Esophagus mucosa (tissue), 1 donor: Measurements from ENCODE around the gene AEBP1. TPM values are rescaled to one million over a fixed set of nuclear protein-coding genes. Genes with fewer than 3 reads are reported as not detected.
"Not testable (repeated sequence)": the region's sequence is repeated elsewhere in the genome, so short reads cannot be mapped to it uniquely, and the experiment has no call there.

Source experiments
- ATAC-seq: fragments of 200-7000 bp; cut with Tn5 transposase; one replicate; pipeline ENCODE4 v1.9.1; 2020
- total RNA-seq: library from RNA; stranded (reverse); gene quantifications from one replicate; pipeline ENCODE4 v1.2.4, GENCODE V29; 2023
- donor health status: DM: yes; HTN: yes; CAD: no.

AEBP1 gene
- total RNA-seq, 1 donor from 2014 or later, result 6.7 TPM

DNA sequence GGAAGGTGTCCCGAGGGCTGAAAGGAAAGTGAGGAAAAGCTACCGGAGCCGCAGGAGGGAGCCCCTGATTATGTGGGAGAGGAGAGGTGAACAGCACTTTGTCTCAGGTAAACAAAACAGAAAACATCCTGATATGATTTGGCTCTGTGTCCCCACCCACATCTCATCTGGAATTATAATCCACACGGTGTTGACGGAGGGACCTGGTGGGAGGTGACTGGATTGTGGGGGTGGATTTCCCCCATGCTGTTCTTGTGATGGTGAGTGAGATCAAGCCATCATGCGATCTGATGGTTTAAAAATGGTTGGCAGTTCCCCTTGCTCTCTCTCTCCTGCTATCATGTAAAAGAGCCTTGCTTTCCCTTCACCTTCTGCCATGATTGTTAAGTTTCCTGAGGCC is 16.2 kb downstream of the AEBP1 start:
- no peak for ATAC-seq

DNA sequence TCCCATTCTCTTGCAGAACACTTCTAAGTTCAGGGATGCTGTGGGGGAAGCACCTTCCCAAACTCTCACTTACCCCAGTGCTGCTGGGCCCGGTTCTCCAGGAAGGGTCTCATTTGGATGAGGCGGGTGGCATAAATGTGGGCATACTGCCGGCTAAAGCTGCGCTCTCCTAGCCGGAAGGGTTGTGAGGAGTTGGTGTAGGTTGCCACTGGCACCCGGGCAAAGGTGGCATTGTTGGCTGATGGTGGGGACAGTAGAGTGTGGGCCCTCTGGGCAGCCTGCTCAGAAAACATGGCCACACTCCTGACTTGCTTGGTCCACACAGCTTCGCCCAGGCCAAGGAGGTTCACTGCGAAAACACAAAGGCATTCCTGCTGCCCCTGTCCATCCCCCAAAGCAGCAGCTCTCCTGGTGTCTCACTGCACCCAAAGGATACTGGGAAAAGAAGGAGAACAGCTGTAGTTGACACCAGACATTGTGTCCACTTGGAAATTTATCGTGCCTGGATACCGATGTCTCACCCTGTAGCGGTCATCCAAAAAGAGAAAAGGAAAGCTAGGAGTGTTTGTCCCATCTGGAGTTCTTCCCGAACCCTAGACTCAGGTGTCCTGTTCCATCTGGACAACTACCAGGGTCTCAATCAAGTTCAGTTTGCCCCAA is 17.7 kb downstream of the AEBP1 start:
- ATAC-seq, result no peak

DNA sequence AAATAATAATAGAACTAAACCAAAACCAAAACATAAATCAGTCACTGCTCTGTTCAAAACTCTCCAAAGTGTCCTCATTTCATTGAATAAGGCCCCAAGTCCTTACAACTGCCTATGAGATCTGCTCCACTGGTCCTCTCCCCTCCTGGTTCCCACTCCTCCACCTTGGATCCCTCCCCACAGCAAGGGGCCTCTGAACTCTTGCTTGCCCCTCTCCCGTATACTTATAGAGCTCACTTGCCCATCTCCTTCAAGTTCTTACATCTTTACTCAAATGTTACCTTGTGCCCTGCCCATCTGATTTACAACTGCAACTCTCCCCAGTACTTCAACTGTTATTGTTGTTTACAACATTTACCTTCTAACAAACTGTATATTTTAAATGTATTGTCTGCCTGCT is 18.4 kb downstream of the AEBP1 start:
- no peak for ATAC-seq

DNA sequence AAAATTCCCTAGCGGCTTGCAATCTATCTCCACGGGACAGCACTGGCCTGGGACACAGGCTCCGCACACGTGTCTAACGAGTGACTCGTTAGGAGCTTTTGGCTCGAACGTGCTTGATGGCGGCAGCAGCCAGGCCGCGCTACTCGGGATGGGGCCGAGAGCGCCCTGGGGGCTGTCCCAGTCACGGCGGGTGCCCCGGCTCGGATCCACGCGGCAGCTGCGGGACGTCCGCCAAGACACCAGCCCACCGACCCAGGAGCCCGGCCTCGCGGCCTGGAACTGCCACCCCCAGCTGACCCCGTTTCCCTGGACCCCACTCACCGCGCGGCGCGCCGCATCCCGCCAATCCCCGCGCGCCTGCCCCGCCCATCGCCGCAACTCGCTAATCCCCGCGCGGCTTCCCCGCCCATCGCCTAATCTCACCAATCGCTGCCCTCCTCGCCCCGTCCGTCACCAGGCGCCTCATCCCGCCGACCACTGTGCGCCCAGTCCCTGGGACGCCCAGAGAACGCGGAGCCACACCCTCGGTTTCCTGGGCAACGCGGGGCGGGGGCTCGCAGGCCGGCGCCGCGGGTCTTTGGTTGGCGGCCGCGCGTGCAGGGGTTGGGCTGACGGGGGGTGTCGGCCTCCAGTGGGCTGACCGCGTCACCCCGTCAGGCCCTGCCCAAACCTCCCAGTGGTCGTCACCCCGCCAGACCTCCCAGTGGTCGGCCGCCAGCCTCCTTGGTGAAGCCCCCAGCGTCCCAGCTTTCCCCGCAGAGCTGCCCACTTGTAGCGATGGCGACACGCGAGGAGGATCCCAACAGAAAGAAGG is 19.3 kb downstream of the AEBP1 start, which contains the start of gene POLD2:
TSS of gene POLD2 (minus strand) at position 359 of the 814 bp plus-strand sequence. CDS start 1,495 bp downstream, outside the sequence.
- peak; percentile 99 for ATAC-seq

DNA sequence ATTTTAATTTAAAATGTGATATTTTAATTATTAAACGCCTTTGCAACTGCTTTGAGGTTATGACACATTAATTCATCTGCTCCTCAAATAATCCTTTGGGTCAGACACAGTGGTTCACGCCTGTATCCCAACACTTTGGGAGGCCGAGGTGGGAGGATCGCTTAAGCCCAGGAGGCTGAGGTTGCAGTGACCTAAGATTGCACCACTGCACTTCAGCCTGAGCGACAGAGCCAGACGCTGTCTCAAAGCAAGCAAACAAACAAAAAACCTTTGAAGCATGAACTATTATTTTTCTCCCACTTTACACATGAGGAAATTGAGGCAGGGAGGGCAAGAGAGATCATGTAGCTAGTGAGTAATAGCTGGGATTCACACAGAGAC is 20.7 kb downstream of the AEBP1 start:
- ATAC-seq, result no peak

DNA sequence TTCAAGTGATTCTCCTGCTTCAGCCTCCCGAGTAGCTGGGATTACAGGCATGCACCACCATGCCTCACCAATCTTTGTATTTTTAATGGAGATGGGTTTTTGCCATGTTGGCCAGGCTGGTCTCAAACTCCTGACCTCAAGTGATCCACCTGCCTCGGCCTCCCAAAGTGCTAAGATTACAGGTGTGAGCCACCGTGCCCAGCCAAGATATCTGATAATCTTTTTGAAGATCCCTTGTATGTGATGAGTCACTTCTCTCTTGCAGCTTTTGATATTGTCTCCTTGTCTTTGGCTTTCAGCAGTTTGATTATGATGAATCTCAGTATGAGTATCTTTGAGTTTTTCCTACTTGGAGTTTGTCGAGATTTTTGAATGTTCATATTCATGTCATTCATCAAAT is 22.4 kb downstream of the AEBP1 start:
- not testable (repeated sequence) for ATAC-seq

DNA sequence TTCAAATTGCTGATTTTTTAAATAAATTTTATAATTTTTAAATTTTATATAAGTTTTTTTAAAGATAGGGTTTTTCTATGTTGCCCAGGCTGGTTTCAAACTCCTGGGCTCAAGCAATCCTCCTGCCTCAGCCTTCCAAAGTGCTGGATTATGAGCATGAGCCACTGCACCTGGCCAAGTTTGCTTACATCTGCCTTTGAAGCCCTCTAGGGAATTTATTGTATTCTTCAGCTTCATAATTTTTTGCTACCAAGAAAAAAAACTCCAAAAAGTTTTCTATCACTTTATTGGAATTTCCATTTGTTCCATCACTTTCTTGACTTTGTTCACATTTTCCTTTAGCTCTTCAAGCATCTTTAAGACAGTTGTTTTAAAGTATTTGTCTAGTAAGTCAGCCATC is 23.0 kb downstream of the AEBP1 start:
- ATAC-seq, result no peak

DNA sequence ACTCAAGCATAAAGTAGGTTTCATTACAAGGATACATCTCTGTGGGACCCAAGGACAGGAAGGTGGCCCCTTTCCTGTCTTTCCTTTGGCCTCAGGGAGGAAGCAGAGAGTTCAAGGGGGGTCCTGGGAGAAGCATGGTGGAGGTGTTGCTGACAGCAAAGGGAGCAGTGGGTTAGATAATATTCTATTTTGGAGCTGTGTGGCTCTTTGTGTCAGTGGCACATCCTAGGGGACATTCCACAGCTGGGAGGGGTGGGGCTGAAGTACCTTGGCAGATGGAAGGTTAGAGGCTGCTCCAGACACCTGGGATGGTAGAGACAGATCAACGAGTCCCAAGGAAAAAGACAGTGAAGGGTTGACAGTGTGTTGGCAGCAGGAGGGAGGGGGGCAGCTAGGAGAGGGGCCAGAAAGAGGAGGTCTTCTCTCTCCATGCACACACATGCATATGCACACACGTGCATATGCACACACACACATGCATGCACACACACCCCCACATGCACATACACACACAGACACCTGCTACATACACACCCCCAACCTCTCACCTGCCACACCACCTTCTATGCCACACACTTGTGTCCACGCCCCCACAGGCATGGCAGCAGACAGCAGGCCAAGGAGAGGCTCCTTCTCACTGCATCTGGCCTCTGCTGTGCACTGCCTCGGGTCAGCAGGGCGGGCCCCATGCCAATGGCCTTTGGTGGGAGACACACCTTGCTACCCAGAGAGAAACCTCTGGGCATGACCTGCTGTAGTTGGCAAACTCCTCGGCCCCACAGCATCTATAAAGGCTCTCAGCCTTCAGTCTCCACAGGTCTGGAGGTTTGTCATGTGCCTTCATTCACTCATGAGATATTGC is 24.8 kb downstream of the AEBP1 start:
- peak; percentile 5 for ATAC-seq

DNA sequence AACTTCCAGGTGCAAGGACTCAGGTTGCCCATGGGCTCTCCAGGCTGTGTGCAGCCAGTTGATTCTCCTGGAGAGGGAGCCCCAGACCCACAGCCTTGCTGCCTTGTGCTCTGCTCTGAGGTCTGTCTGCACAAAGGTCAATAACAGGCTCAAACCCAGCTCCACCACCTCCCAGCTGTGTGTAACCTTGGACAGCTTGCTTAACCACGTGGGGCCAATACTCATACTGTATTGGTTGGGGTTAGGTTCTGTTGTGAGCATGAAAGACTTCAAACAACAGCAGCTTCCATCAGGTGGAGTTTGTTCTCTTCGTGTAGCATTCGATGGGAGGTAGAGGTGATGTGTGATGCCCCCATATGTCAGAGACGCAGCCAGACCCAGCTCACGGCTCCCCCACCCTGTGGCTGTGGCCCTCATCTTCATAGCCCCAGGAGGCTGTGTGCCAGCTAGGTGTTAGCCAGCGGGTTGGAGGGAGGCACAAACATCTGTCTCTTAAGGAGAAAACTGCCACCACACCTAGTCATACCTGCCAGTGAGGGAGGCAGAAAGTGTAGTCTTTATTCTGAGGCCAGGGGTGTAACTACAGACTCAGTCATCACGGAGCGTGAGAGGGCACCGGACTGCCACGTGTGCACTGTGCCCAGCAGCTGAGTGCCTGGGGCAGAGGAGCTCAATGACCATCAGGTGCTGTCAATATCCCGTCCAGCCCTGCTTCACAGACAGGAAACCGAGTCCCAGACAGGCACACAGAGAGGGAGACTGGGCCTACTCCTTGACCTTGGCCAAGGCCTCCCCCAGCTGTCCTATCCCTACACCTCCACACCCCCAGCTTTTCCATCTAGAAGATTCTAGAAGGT is 27.3 kb downstream of the AEBP1 start:
- ATAC-seq, result peak; percentile 69

DNA sequence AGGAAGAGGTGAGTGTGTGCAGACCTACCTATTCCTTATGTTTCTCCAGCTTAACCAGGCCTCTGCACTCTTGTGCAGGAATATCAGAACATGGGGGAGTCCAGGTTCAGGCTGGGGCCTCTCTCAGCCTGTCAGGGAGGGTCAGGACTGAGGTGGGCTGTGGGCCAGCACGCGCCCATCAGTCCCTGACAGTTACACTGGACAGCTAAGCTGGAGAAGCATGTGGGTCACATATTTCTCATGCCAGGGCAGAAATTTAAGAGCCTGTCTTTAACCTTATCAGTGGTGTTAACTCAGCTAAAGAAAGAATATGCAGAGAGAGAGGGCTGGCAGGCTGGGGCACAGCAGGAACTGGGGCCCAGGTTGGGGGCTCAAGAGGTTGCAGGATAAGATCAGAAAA is 27.9 kb downstream of the AEBP1 start:
- ATAC-seq, result no peak

DNA sequence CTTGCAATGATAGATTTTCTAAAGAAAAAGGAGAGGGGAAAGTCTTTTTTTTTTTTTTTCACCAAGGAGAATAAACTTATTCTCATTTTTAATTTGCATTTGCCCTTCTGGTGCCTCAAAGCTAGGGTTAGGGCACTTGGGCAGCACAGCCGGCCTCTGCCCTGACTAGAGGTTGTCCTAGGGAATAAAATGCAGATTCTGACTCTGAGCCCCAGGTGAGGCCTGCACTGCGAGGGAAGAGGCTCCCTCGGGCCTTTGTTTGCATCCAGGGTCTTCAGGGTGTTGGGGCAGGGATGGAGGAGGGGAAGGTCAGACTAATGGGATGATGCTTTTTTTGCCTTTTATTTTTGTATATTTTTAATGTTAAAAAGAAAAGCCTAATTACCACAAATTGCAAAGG is 29.1 kb downstream of the AEBP1 start:
- no peak for ATAC-seq

DNA sequence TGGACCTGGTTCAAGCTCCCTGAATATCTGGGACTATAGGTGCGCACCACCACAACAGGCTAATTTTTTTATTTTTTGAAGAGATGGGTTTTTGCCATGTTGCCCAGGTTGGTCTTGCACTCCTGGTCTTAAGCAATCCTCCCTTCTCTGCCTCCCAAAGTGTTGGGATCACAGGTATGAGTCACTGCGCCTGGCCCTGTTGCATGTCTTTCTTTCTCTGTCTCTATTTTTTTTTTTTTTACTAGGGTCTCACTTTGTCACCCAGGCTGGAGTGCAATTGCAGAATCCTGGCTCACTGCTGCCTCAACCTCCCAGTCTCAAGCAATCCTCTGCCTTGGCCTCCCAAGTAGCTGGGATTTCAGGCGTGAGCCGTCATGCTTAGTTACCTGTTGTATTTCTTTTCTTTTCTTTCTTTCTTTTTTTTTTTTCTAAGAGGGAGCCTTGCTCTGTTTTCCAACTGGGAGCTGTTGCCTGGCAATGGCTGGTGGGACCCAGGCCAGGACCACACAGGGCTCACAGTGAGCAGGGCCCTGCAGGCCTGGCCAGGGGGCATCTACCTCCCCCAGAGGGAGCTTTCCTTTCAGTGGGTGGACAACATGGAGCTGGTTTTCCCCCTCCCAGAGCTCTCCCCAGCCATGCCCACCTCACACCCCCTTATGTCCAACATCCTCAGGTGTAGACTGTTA is 30.9 kb downstream of the AEBP1 start:
- ATAC-seq, result no peak

DNA sequence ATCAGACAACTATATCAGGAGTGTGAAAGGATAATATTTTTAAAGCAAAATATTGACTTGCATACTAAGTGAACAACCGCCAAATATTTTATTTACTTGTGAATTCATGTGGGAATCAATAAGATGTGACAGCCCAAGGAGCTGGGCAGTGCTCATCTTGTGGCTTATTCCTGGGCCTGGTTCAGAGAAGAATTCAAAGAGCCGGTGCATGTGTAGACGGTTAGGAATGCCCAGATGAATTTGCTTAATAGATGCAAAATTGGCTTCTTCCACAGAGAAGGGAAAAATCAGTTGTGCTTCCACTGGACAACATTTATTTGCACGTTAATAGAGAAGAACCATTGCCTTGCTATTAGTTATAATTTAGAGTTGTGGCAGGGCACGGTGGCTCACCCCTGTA is 32.6 kb downstream of the AEBP1 start:
- no peak for ATAC-seq

DNA sequence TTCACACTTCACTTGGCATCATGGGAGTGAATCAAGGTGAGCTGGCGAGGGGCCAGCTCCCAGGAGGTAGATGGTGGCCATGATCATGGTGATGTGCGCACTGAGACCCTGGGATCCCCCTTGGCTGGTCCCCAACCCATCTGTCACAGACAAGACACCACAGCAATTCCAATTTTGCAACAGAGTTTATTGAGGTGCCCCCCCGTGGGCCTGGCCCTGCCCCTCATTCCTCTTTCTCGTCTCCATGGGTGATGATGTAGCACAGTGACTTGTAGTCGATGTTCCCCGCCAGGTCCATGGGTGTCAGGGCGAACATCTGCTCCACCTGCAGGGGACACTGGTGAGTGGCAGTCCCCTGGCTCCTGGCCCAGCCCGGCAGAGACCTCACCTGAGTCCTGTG is 34.6 kb downstream of the AEBP1 start:
- no peak for ATAC-seq

DNA sequence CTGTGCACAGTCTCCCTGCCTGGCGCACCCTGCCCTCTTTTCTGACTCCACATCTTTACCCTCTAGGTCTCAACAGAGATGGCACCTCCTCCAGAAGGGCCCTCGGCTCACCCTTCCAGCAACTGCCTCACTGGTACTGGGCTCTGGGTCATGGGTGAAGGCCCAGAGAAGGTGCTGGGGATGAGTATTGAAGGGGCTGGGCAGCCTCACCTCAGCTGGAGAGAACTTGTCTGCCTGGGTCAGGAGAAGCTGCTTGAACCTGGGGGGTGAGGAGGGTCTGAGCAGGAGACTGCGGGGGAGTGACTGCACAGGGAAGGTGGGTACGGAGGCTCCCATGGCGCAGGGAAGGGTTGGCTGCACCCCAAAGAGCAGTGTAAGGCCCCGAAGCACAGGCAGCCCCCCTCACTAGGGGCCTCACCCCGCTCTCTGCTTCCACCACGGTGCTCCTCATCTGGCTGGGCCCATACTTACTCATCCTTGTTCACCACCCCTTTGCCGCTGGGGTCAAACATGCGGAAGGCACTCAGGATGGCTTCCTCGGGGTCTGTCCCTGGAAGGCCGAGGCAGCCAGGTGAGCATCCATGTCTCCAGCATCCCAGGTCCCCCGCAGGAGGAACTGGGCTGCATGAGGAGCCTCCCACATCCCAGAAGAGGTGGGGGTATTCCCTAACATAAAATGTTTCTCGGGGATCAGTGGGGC is 35.3 kb downstream of the AEBP1 start:
- ATAC-seq, result no peak

DNA sequence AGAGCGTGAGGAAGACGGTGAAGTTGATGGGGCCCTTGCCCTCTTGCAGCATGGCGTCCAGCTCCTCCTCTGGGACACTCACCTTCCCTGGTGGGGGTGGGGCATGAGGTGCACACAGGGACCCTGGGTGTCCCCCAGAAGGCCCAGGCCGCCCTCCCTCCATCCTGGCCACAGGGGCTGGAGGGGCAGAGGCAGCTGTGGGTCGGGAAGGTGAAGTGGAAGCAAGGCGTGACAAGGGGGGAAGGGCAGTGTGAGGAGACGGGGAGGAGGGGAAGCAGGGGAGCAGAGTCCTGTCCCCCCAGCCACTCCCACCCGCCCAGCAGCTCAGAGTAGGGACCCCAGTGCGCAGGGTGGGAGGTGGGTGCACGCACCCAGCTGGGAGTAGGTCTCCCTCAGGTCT is 36.2 kb downstream of the AEBP1 start:
- ATAC-seq, result no peak

DNA sequence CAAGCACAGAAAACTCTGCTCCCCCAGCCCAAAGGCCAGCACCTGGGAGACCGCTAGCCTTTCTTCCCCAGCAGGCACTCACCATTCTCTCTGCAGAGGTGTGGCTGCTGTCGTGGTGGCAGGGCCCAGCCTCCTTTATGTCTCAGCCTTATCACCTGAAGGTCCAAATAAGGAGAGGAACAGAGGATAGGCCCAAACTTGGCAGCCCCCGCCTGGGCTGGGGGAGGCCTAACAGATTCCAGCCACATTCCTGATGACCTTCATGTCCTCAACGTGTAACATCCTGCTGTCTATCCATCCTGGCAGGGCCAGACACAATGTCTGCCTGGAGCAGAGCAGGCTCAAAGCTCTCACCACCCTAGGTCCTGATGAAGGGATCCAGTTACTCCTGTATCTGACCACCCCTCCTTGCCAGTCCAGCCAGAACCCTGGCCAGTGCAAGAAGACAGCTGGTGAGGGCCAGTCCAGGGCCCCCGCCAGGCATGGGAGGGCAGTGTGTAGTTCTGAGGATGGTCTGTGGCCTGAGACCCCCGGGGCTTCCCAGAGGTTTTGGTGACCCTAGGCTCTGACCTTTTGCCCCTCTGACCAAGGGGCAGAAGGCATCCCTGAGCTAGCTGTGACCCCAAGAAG is 37.2 kb downstream of the AEBP1 start, which contains the start of gene MYL7:
TSS of gene MYL7 (minus strand) at position 112 of the 630 bp plus-strand sequence. CDS start at position 85, 27 bp downstream.
- ATAC-seq, result no peak

DNA sequence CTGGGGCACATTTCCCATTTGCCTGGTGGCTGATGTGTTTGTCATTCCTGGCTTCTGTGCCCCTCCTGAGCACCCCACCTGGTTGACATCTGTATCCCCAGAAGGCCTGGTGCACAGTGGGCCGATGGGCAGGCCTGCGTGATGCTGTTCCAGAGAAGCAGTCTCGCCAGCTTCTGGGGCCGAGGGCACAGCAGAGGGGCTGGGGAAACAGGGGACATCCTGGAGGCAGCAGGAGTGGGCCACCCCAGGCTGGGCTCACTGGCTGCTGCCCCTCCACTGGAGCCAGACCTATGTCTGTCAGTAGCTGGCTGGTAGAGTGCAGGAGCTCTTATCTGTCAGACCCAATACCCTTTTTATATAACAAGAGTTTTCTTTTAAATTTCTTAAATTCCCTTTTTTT is 37.9 kb downstream of the AEBP1 start:
- no peak for ATAC-seq

DNA sequence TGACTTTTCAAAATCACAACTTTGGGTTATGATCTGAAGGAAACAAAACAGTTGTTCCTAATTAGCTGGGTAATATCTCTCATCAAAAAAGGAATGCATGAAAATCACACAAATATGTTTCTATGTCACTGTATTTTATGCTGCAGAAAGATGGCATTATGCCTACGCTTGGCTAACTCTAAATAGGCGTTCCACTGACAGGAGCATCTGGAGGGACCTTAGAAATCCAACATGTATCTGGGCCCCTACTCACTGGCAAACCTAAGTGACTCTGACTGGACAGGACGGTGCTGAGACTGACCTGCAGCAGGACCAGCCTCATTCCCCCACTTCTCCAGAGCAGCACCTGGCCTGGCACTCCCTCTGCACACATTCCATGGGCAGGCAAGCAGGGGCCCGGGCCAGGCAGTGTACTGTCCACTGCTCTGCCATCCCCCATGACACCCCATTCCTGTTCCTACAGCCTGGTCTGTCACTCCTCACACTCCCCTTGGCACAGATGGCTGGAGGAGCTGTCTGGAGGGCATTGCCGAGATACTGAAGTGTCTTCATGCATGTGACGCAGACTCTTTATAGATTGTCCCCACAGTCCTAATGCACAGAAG is 39.6 kb downstream of the AEBP1 start:
- no peak for ATAC-seq

DNA sequence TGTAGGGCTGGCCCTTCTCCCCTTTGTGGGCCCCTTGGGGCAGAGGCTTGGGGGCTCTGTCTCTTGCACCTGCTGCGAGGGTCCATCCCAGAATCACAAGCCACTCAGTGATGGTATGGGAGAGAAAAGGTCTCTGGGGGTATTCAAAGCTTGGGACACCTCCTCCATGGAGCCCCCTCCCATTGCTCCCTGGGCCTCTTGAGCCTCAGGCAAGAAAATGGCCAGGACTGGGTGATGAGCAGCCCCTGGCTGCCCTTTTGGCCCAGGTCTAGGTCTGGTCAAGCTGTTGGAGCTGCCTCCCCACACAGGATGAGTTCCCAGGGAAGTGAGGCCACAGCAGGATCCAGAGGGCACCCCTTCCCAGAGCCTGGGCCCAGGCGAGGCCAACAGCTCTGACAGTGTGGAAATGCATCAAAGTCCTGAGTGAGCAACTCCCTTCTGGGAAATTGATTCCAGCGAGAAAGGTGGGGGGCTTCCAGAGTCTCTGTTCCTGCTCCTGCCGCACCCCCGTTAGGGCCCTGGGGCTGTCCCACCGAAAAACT is 40.4 kb downstream of the AEBP1 start:
- ATAC-seq, result no peak
